Naive thymus-derived CD4-positive, alpha-beta T cell (primary cell): ENCODE measurements around the gene TTBK1. TPM values are rescaled to one million over a fixed set of nuclear protein-coding genes. Genes with fewer than 3 reads are reported as not detected.

Experiments used
- ATAC-seq: fragments of 150-1000 bp; cut with Tn5 transposase; 2 replicates; pipeline ENCODE4 v1.10.0; 2021; ENCODE audit warnings: mild to moderate bottlenecking, moderate library complexity
- CTCF ChIA-PET: fragments of 350-600 bp; sonication (Branson Sonifier 250); formaldehyde crosslinking; loops from one replicate; lab custom pipeline; 2021; ENCODE audit warnings: antibody characterized with exemption; lab: Charles Lee
- POLR2A ChIA-PET: fragments of 350-600 bp; sonication (Branson Sonifier 250); formaldehyde crosslinking; loops from one replicate; lab custom pipeline; 2021; ENCODE audit warnings: antibody characterized with exemption, inconsistent platforms; lab: Charles Lee
- DNase-seq, 9 donors: peaks; one replicate each; pipeline versions ENCODE4 v3.0.0 to v3.0.0-alpha.2; 2020 to 2022; ENCODE audit warnings: mixed read lengths in 1 of 9
- H3K27ac ChIP-seq: one replicate; pipeline ENCODE4 v1.7.0; 2013; ENCODE audit warnings: mild to moderate bottlenecking, low read depth, low read length, moderate library complexity
- H3K27me3 ChIP-seq, 2 donors: one replicate each; pipeline ENCODE4 v1.7.0; 2013; ENCODE audit warnings: low read length in 2 of 2, mild to moderate bottlenecking in 2 of 2, moderate library complexity in 2 of 2; ENCODE audit not compliant: control insufficient read depth in 2 of 2, insufficient read depth in 2 of 2
- H3K36me3 ChIP-seq, 3 experiments: 1 replicate in 2 of 3; 2 replicates in 1 of 3; pipeline ENCODE4 v1.7.0; 2013; ENCODE audit warnings: low read length in 3 of 3, mild to moderate bottlenecking in 3 of 3, moderate library complexity in 1 of 3; ENCODE audit not compliant: insufficient read depth in 3 of 3, control insufficient read depth in 2 of 3
- H3K4me1 ChIP-seq, 2 donors: one replicate each; pipeline ENCODE4 v1.7.0; 2013; ENCODE audit warnings: low read length in 2 of 2, mild to moderate bottlenecking in 2 of 2, moderate library complexity in 1 of 2; ENCODE audit not compliant: control insufficient read depth in 2 of 2, insufficient read depth in 2 of 2
- H3K4me3 ChIP-seq: 2 replicates; pipeline ENCODE4 v1.7.0; 2013; ENCODE audit warnings: mild to moderate bottlenecking, low read length
- H3K9me3 ChIP-seq, 3 experiments: 1 replicate in 2 of 3; 2 replicates in 1 of 3; pipeline ENCODE4 v1.7.0; 2013; ENCODE audit warnings: low read length in 3 of 3; ENCODE audit not compliant: control insufficient read depth in 2 of 3
- H3K27ac Mint-ChIP-seq, 9 donors: one replicate each; pipeline ENCODE4 v1.8.0; 2020 to 2022; ENCODE audit warnings: mixed read lengths in 9 of 9, mild to moderate bottlenecking in 8 of 9, moderate library complexity in 5 of 9, inconsistent platforms in 2 of 9
- H3K27me3 Mint-ChIP-seq, 5 donors: one replicate each; pipeline ENCODE4 v1.8.0; 2021 to 2022; ENCODE audit warnings: mixed read lengths in 5 of 5, mild to moderate bottlenecking in 1 of 5
- H3K36me3 Mint-ChIP-seq, 5 donors: one replicate each; pipeline ENCODE4 v1.8.0; 2020 to 2022; ENCODE audit warnings: mixed read lengths in 5 of 5, mild to moderate bottlenecking in 3 of 5, inconsistent platforms in 1 of 5
- H3K4me1 Mint-ChIP-seq, 7 donors: one replicate each; pipeline ENCODE4 v1.8.0; 2020 to 2022; ENCODE audit warnings: mixed read lengths in 7 of 7, mild to moderate bottlenecking in 3 of 7, inconsistent platforms in 1 of 7
- H3K4me3 Mint-ChIP-seq, 10 donors: one replicate each; pipeline ENCODE4 v1.8.0; 2020 to 2022; ENCODE audit warnings: mild to moderate bottlenecking in 10 of 10, mixed read lengths in 10 of 10, moderate library complexity in 6 of 10, inconsistent platforms in 2 of 10
- H3K9me3 Mint-ChIP-seq, 11 donors: one replicate each; pipeline ENCODE4 v1.8.0; 2020 to 2022; ENCODE audit warnings: mixed read lengths in 11 of 11, mild to moderate bottlenecking in 4 of 11, inconsistent platforms in 1 of 11, moderate library complexity in 1 of 11
- intact Hi-C, 2 donors: fragments of 100-400 bp; cut with micrococcal nuclease; formaldehyde crosslinking; loops; one replicate each; pipeline ENCODE4 v1.15.1; 2023
- polyA plus RNA-seq, 2 donors: library from polyadenylated mRNA; unstranded; fragments of 300-500 nt; fragmentation: Illumina TruSeq; gene quantifications; one replicate each; pipeline ENCODE4 v1.2.3, GENCODE V29; 2021
- total RNA-seq, 6 experiments: library from RNA in 5 of 6; stranded (reverse) in 5 of 6; gene quantifications; 1 replicate in 5 of 6; 2 replicates in 1 of 6; pipeline ENCODE4 v1.2.3 and lab custom pipeline; 2021 to 2026

TTBK1 gene
- total and polyA plus RNA-seq, 7 experiments from 2014 or later, result 0.05 to 0.29 TPM; not detected in 5

GRCh38 chr6:43284991-43285781, 41.9 kb downstream of the TTBK1 start:
- H3K27me3 Mint-ChIP-seq, result peaks cover 13 to 50% (median 24%) of the 10 kb centered on the region in 5 donors
- H3K4me3 Mint-ChIP-seq, result no peak overlapping the region
- Histone ChIP-seq H3K36me3 (no peaks in the 10 kb centered on the region), H3K27ac (no peak overlapping the region), H3K4me3 (no peak overlapping the region), H3K27me3 (no peaks in the 10 kb centered on the region), H3K4me1 (no peaks in the 10 kb centered on the region), H3K9me3 (no peaks in the 10 kb centered on the region)
- CTCF ChIA-PET, result no interaction called here
- POLR2A ChIA-PET, result no interaction called here
- intact Hi-C loops, result no loop called here
- ATAC-seq (no peak), DNase-seq (no peak)
- no peak overlapping the region for H3K27ac Mint-ChIP-seq
- no peaks in the 10 kb centered on the region for H3K36me3 Mint-ChIP-seq
- no peaks in the 10 kb centered on the region for H3K9me3 Mint-ChIP-seq
- H3K4me1 Mint-ChIP-seq, result peaks cover 0 to 6% (median 0%) of the 10 kb centered on the region in 7 donors

- Mint-ChIP-seq H3K27me3 (peaks cover 13 to 50% (median 24%) of the 10 kb centered on the region in 5 donors), H3K4me1 (peaks cover 0 to 6% (median 0%) of the 10 kb centered on the region in 7 donors), H3K4me3 (no peak overlapping the region), H3K36me3 (no peaks in the 10 kb centered on the region), H3K27ac (no peak overlapping the region), H3K9me3 (no peaks in the 10 kb centered on the region)
- H3K36me3 ChIP-seq, result no peaks in the 10 kb centered on the region
- ATAC-seq (no peak), DNase-seq (no peak)
- POLR2A ChIA-PET, result no interaction called here
- intact Hi-C loops, result no loop called here
- H3K4me1 ChIP-seq, result no peaks in the 10 kb centered on the region
- H3K9me3 ChIP-seq, result no peaks in the 10 kb centered on the region
- no peak overlapping the region for H3K4me3 ChIP-seq
- no peaks in the 10 kb centered on the region for H3K27me3 ChIP-seq
- CTCF ChIA-PET, result no interaction called here
- H3K27ac ChIP-seq, result no peak overlapping the region
Measured at GRCh38 chr6:43285832-43286231, 42.6 kb downstream of the TTBK1 start.

GRCh38 chr6:43286456-43286979, 43.2 kb downstream of the TTBK1 start:
- Histone ChIP-seq H3K9me3 (no peaks in the 10 kb centered on the region), H3K27ac (no peak overlapping the region), H3K36me3 (no peaks in the 10 kb centered on the region), H3K4me1 (no peaks in the 10 kb centered on the region), H3K27me3 (no peaks in the 10 kb centered on the region), H3K4me3 (no peak overlapping the region)
- Mint-ChIP-seq H3K27ac (no peak overlapping the region), H3K4me1 (peaks cover 0 to 3% (median 0%) of the 10 kb centered on the region in 7 donors), H3K9me3 (no peaks in the 10 kb centered on the region), H3K36me3 (no peaks in the 10 kb centered on the region), H3K27me3 (peaks cover 8 to 45% (median 21%) of the 10 kb centered on the region in 5 donors), H3K4me3 (no peak overlapping the region)
- no peak for ATAC-seq
- intact Hi-C loops, result no loop called here
- DNase-seq, result no peak
- ChIA-PET CTCF (no interaction called here), POLR2A (no interaction called here)

- H3K36me3 Mint-ChIP-seq, result no peaks in the 10 kb centered on the region
- peak; percentile 10 for ATAC-seq
- CTCF ChIA-PET, result no interaction called here
- H3K4me1 Mint-ChIP-seq, result peaks cover 0 to 3% (median 0%) of the 10 kb centered on the region in 7 donors
- H3K9me3 Mint-ChIP-seq, result no peaks in the 10 kb centered on the region
- no peak for DNase-seq
- no peak overlapping the region for H3K27ac ChIP-seq
- no peaks in the 10 kb centered on the region for H3K36me3 ChIP-seq
- no peaks in the 10 kb centered on the region for H3K9me3 ChIP-seq
- H3K4me3 Mint-ChIP-seq, result no peak overlapping the region
- no peak overlapping the region for H3K4me3 ChIP-seq
- H3K27me3 Mint-ChIP-seq, result peaks cover 4 to 44% (median 18%) of the 10 kb centered on the region in 5 donors
- no peak overlapping the region for H3K27ac Mint-ChIP-seq
- no peaks in the 10 kb centered on the region for H3K27me3 ChIP-seq
- POLR2A ChIA-PET, result no interaction called here
- intact Hi-C loops, result no loop called here
- H3K4me1 ChIP-seq, result no peaks in the 10 kb centered on the region
Measured at GRCh38 chr6:43286980-43287716, 43.9 kb downstream of the TTBK1 start.

- H3K4me3 ChIP-seq, result no peak overlapping the region
- intact Hi-C loops, result no loop called here
- DNase-seq (no peak), ATAC-seq (no peak)
- H3K27ac ChIP-seq, result no peak overlapping the region
- H3K4me1 Mint-ChIP-seq, result peaks cover 0 to 2% (median 0%) of the 10 kb centered on the region in 7 donors
- H3K9me3 Mint-ChIP-seq, result no peaks in the 10 kb centered on the region
- no peaks in the 10 kb centered on the region for H3K9me3 ChIP-seq
- H3K36me3 Mint-ChIP-seq, result no peaks in the 10 kb centered on the region
- no peak overlapping the region for H3K27ac Mint-ChIP-seq
- H3K27me3 Mint-ChIP-seq, result peaks cover 0 to 39% (median 13%) of the 10 kb centered on the region in 5 donors
- no peak overlapping the region for H3K4me3 Mint-ChIP-seq
- ChIA-PET CTCF (no interaction called here), POLR2A (no interaction called here)
- no peaks in the 10 kb centered on the region for H3K36me3 ChIP-seq
- no peaks in the 10 kb centered on the region for H3K4me1 ChIP-seq
- no peaks in the 10 kb centered on the region for H3K27me3 ChIP-seq
Measured at GRCh38 chr6:43287717-43288679, 44.7 kb downstream of the TTBK1 start.

- Histone ChIP-seq H3K27me3 (no peaks in the 10 kb centered on the region), H3K4me3 (no peak overlapping the region), H3K9me3 (no peaks in the 10 kb centered on the region), H3K27ac (no peak overlapping the region), H3K36me3 (no peaks in the 10 kb centered on the region), H3K4me1 (no peaks in the 10 kb centered on the region)
- Mint-ChIP-seq H3K36me3 (no peaks in the 10 kb centered on the region), H3K4me1 (peaks cover 0 to 1% (median 0%) of the 10 kb centered on the region in 7 donors), H3K9me3 (no peaks in the 10 kb centered on the region), H3K27me3 (peaks cover 0 to 36% (median 12%) of the 10 kb centered on the region in 5 donors), H3K4me3 (no peak overlapping the region), H3K27ac (peak overlapping the region in 1 of 9 donors; percentile 0)
- DNase-seq, result no peak
- ChIA-PET POLR2A (no interaction called here), CTCF (no interaction called here)
- intact Hi-C loops, result no loop called here
- no peak for ATAC-seq
Measured at GRCh38 chr6:43290339-43290904, 47.1 kb downstream of the TTBK1 start.
